GM18520 (cell line): ENCODE results near the gene MEGF8.

Experiments
- ATAC-seq: cut with Tn5 transposase; IDR thresholded peaks from one replicate; pipeline ENCODE4 v1.9.1; 2021; ENCODE audit not compliant: unreplicated experiment

Gene MEGF8

DNA sequence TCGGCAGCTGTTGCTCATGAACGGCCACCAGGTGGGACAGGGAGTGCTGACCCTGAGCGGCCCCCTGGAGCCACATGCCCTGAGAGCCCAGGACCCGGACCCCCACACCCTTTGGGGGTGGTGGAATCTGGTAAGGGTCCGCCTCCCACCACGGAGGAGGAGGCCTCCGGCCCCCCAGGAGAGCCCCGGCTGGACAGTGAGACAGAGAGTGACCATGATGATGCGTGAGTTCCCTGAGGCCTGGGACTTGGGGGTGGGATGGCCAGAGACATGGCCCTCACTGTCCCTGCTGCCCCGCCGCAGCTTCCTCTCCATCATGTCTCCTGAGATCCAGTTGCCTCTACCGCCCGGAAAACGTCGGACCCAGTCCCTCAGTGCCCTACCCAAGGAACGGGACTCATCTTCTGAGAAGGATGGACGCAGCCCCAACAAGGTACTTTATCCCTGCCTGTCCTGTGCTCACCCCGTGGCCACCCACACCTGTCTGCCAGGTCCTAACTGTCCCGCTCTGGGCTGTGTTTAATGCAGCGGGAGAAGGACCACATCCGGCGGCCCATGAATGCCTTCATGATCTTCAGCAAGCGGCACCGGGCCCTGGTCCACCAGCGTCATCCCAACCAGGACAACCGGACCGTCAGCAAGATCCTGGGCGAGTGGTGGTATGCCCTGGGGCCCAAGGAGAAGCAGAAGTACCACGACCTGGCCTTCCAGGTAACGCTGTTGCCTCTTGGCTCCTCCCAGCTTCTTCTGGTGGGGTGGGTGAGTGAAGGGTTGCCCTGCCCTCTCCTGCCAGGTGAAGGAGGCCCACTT is 38.2 kb upstream of the MEGF8 start:
- no peak for ATAC-seq

DNA sequence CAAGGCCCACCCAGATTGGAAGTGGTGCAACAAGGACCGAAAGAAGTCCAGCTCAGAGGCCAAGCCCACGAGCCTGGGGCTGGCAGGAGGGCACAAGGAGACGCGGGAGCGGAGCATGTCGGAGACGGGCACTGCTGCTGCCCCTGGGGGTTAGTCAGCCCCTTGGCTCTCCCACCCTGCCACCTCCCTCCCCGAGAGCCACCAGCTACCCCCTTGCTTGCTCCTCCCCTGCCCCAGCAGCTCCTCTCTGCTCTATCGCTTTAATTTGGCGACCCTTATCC is 37.7 kb upstream of the MEGF8 start:
- ATAC-seq, result no peak

DNA sequence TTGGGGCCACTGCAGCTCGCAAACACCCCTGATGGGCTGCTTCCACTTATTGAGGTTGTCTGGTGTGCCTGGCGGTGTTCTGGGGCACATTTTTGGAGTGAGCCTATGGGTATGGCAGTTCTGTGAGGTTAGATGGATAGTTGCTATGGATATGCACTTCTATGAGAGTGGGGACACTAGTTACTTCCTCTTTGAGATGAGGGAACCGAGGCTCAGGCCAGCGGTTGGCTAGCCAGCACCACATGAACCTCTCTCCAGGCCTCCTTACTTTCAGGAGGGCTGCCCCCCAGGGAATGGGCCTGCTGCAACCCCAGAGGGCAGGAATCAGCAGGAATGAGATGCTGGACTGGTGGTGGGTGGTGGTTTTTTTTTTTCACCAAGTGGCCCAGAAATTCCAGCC is 37.0 kb upstream of the MEGF8 start:
- no peak for ATAC-seq

DNA sequence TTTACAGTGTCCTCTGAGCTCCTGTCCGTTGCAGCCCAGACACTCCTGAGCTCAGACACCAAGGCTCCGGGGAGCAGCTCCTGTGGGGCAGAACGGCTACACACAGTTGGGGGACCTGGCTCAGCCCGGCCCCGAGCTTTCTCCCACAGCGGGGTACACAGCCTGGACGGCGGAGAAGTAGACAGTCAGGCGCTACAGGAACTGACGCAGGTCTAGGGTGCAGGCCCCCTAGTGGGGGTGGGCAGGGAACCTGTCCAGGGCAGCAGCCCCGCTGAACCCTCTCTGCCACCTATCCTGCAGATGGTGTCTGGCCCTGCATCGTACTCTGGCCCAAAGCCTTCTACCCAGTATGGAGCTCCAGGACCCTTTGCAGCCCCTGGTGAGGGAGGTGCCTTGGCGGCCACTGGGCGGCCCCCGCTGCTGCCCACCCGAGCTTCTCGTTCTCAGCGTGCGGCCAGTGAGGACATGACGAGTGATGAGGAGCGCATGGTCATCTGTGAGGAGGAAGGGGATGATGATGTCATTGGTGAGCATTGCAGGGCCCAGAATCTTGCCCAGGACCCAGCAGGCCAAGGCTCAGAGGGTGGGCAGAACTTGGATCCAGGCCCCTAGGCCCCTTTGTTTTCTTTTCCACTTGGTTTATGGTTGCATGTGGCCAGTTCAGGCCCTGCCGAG is 36.4 kb upstream of the MEGF8 start:
- no peak for ATAC-seq

DNA sequence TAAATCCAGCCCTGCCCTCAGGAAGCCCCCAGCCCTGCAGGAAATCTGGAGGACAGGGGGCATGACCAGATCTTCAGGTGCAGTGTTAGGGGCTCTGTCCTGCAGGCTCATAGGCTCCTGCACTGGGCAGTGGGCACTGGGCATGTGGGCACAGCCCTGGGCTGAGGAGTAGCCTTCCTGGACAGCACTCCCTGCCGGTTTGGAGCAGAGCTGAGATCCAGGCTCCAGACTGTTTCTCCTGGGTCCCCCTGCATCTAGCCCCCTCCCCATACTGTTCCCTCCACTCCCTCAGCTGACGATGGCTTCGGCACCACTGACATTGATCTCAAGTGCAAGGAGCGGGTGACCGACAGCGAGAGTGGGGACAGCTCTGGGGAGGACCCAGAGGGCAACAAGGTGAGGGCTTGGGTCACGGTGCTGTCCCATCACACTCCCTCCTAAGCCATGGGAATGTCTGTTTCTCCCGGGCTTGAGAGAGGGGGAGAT is 35.8 kb upstream of the MEGF8 start:
- no peak for ATAC-seq

DNA sequence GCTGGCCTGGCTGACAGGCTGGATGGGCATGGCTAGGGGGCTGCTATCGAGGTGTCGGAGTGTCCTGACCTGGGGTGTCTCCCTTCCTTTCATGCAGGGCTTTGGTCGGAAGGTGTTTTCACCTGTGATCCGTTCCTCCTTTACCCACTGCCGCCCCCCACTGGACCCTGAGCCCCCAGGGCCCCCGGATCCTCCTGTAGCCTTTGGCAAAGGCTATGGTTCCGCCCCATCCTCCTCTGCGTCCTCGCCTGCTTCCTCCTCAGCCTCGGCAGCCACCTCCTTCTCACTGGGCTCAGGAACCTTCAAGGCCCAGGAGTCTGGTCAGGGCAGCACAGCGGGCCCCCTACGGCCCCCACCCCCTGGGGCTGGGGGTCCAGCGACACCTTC is 35.3 kb upstream of the MEGF8 start:
- ATAC-seq, result no peak

DNA sequence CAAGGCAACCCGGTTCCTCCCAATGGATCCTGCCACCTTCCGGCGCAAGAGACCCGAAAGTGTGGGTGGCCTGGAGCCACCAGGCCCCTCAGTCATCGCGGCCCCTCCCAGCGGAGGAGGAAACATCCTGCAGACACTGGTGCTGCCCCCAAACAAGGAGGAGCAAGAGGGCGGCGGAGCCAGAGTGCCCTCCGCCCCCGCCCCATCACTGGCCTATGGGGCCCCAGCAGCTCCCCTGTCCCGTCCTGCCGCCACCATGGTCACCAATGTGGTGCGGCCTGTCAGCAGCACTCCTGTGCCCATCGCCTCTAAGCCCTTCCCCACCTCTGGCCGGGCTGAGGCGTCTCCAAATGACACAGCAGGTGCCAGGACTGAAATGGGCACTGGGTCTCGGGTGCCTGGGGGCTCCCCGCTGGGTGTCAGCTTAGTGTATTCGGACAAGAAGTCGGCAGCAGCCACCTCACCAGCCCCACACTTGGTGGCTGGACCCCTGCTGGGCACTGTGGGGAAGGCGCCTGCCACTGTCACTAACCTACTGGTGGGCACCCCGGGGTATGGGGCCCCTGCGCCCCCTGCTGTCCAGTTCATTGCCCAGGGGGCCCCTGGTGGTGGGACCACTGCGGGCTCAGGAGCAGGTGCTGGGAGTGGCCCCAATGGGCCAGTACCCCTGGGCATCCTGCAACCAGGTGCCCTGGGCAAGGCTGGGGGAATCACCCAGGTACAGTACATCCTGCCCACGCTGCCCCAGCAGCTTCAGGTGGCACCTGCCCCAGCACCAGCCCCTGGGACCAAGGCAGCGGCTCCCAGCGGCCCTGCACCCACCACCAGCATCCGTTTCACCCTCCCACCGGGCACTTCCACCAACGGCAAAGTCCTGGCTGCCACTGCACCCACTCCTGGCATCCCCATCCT is 34.7 kb upstream of the MEGF8 start:
- ATAC-seq, result no peak

DNA sequence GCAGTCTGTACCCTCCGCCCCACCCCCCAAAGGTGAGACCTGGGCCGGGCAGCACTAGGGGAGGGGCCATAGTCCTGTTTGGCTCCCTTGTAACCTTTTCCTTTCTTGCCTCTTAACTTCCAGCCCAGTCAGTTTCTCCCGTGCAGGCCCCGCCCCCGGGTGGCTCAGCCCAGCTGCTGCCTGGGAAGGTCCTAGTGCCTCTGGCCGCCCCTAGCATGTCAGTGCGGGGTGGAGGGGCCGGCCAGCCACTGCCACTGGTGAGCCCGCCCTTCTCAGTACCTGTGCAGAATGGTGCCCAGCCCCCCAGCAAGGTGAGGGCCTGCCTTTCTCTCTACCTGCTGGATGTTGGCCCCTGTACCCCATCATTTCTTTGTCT is 34.0 kb upstream of the MEGF8 start:
- no peak for ATAC-seq

DNA sequence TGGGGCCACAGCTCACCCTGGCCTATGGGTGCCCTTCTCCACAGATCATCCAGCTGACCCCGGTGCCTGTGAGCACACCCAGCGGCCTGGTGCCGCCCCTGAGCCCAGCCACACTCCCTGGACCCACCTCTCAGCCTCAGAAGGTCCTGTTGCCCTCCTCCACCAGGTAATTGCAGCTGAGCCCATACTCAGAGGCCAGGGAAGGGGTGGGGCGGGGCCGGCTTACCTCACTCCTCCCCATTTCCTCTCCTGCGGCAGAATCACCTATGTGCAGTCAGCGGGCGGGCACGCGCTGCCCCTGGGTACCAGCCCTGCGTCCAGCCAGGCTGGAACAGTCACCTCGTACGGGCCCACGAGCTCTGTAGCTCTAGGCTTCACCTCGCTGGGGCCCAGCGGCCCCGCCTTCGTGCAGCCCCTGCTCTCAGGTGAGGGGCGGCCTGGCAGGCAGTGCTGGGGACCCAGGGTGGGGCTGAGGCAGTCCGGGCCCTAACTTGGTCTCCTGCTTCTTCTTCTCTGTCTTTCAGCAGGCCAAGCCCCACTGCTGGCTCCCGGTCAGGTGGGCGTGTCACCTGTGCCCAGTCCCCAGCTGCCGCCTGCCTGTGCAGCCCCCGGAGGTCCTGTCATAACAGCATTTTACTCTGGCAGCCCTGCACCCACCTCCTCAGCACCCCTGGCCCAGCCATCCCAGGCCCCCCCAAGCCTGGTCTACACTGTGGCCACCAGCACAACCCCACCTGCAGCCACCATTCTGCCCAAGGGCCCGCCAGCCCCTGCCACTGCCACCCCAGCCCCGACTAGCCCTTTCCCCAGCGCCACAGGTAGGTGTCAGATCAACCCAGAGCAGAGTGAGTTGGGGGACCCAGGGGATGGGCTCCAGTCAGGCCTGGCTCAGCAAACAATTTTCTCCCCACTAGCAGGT is 33.1 kb upstream of the MEGF8 start:
- ATAC-seq, result no peak

DNA sequence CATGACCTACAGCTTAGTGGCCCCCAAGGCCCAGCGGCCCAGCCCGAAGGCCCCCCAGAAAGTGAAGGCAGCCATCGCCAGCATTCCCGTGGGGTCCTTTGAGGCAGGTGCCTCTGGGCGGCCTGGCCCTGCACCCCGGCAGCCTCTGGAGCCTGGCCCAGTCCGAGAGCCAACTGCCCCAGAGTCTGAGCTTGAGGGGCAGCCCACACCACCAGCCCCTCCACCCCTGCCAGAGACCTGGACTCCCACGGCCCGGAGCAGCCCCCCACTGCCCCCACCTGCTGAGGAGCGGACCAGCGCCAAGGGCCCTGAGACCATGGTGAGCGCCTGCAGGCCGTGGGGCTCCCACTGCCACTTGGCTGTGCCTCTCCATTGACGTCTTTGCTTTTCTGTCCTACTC is 32.5 kb upstream of the MEGF8 start:
- no peak for ATAC-seq

DNA sequence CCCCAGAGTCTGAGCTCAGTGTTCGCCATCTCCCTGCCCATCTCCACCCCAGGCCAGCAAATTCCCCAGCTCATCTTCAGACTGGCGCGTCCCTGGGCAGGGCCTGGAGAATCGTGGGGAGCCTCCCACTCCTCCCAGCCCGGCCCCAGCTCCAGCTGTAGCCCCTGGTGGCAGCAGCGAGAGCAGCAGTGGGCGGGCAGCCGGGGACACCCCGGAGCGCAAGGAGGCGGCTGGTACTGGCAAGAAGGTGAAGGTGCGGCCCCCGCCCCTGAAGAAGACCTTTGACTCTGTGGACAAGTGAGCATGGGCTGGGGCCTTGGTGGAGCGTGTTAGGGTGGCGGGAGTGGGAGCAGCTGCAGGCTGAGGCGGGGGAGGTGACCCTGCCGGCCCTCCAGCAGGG is 31.9 kb upstream of the MEGF8 start:
- ATAC-seq, result no peak

DNA sequence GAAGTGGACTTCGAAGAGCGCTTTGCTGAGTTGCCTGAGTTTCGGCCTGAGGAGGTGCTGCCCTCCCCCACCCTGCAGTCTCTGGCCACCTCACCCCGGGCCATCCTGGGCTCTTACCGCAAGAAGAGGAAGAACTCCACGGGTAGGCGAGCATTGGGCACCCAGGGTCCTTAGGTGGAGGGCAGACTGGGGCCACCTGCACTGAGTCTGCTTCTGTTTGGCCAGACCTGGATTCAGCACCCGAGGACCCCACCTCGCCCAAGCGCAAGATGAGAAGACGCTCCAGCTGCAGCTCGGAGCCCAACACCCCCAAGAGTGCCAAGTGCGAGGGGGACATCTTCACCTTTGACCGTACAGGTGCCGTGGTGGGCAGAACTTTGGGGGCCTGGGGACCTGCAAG is 31.5 kb upstream of the MEGF8 start:
- no peak for ATAC-seq

DNA sequence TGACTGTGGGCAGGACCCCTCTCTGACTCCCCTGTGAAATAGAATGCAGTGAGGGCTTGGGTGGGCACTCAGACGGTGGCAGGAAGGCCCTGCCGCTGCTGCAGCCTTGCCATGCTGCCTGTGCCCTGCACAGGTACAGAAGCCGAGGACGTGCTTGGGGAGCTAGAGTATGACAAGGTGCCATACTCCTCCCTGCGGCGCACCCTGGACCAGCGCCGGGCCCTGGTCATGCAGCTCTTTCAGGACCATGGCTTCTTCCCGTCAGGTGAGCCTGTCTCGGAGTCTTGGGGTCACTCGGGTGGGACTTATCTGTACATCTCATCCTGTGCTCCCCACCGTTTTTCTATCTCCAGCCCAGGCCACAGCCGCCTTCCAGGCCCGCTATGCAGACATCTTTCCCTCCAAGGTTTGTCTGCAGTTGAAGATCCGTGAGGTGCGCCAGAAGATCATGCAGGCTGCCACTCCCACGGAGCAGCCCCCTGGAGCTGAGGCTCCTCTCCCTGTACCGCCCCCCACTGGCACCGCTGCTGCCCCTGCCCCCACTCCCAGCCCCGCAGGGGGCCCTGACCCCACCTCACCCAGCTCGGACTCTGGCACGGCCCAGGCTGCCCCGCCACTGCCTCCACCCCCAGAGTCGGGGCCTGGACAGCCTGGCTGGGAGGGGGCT is 30.8 kb upstream of the MEGF8 start:
- ATAC-seq, result no peak

DNA sequence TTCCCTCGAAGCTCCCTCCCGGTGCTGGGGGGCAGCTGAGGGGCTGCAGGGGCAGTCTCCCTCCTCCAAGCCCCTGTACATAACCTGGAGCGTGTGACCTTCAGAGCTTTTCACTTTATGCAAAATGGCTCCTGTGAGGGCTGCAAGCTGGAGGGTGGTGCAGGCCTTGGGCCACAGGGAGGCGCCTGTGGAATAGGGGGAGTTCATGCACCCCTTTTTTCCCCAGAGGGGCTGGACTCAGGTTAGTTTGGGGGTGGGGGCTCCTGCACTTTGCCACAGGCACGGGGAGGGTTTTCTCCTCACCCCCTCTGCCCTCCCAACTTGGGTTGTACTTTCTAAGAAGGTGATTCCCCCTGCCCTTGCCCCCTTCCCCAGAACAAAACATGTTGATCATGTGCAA is 30.1 kb upstream of the MEGF8 start:
- no peak for ATAC-seq

DNA sequence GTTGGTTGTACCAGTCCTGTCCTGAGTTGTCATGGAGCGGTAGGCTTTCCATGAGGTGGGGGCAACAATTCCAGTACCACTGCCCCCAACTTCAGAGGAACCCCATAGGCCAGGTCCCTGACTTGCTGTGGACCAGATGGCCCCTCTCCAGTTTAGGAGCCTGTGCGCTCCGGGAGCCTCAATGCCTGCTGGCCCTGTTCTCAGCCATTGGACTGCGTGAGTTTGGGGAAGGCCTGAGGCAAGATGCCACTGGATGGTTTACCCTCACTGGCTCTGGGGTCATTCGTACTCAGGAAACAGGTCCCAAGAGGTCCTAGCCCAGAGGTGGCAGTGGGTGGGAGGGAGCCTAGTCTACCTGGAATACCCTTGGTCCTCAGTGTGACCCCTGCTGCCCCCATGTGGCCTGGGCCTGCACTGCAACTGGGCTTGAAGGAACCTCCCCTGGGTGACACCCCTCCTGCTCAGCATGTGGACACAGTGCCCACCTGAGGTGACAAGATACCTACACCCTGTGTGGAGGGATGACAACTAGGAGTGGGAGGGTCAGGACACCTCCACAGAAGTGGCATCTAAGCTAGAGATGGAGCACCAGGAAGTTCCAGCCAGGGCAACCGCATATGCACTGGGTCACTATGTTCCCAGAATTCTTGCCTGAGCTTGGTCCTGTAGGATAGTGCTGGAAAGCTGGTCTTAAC is 29.5 kb upstream of the MEGF8 start:
- no peak for ATAC-seq

DNA sequence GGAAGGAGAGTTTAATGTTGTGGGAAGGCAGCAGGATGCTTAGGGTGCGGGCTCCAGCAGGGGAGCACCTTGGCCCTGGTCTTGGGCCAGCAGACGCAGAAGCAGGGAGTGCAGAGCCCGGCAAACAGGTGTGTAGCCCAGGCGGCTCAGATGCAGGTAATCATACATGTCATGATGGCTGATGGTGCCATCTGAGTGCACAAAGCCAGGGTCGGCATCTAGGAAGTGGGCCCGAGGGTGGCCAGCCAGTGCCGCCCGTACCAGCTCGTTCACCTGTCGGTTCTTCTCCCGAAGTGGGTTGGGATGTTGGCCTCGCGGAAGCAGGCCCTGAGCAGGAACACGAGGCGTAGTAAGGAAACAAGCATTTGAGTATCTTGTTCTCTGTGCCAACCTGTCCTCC is 28.4 kb upstream of the MEGF8 start:
- no peak for ATAC-seq

DNA sequence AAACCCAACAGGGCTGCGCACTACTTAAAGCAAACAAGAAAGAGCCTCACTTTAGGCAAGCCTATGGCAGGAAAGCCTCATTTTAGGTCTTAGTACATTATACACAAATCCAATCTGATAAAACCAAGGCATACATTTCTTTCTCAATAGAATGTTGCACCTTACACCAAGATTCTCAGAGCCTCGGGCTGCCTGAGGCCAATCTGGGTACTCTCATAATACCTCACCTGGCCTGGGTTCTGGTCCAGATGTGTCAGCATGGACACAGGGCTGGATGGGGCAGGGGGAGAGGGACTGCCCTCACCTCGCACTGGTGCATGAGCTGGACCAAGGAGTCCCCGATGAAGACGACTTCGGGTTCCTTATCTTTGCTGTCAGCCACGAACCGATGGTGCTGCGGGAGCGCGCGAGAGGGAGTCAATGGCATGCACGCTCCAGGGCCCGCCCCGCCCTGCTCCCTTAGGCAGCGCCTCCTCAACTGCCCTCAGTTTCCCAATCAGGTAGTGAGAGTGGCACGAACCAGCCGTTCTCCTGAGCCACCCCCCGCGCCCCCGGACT is 23.7 kb upstream of the MEGF8 start, which contains the start of gene PRR19:
TSS of gene PRR19 (plus strand) at position 487 of the 558 bp plus-strand sequence. CDS start 7,453 bp downstream, outside the sequence.
- no peak for ATAC-seq

DNA sequence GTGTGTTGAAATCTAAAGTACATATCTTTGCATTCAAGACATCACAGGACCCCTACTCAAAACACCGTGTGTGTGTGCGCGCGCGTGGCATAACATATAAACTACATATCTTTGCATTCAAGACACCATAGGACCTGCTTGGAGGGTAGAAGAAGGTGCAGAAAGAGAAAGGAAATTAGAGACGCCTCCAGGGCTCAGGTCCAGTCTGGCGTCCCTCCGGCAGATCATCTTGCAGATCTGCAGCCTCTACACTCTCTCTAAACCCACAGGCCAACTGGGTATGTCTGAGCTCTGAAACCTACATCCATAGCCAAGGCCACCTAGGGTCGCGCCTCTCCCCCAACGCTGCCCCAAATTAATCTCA is 22.4 kb upstream of the MEGF8 start:
- ATAC-seq, result no peak

DNA sequence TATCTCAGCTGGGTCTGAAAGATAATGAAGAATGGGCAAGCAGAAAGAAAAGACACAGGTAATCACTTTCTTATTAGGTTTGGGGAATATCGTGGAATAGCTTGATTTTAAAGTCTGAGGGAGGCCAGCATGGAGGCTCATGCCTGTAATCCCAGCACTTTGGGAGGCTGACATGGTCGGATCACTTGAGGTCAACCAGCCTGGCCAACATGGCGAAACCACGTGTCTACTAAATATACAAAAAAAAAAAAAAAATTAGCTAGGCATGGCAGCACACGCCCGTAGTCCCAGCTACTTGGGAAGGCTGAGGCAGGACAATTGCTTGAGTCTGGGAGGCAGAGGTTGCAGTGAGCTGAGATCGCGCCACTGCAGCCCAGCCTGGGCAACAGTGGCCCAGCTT is 21.6 kb upstream of the MEGF8 start:
- no peak for ATAC-seq
